ENCODE data around the gene GPR160.

DNA sequence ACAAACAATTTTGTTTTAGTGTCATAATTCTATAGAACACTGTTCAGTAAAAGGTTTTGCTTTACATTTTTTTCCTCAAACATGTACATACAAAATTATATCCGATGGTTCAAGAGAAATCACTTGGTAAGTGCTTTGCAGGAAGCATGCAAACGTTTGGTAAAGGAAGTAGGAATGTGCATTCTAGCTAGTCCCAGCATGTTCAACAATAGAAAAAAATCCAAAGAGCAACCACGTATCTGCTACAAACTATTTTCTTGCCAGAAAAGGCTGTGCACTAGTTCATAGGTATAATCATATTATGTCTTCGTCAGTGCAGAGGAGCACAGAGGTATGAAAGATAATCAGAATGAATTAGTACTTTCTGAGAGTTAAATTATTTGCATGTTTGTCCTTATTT is 58.0 kb downstream of the GPR160 start:
- TF ChIP-seq POLR2A (IDR thresholded peaks at IDR 0.05; ENCODE audit: borderline replicate concordance, extremely low read depth, insufficient read depth, insufficient read length), result no peak
- no peak for TF ChIP-seq SIN3A (IDR thresholded peaks at IDR 0.05; ENCODE audit: low read depth)
- TF ChIP-seq, protein P1, sequence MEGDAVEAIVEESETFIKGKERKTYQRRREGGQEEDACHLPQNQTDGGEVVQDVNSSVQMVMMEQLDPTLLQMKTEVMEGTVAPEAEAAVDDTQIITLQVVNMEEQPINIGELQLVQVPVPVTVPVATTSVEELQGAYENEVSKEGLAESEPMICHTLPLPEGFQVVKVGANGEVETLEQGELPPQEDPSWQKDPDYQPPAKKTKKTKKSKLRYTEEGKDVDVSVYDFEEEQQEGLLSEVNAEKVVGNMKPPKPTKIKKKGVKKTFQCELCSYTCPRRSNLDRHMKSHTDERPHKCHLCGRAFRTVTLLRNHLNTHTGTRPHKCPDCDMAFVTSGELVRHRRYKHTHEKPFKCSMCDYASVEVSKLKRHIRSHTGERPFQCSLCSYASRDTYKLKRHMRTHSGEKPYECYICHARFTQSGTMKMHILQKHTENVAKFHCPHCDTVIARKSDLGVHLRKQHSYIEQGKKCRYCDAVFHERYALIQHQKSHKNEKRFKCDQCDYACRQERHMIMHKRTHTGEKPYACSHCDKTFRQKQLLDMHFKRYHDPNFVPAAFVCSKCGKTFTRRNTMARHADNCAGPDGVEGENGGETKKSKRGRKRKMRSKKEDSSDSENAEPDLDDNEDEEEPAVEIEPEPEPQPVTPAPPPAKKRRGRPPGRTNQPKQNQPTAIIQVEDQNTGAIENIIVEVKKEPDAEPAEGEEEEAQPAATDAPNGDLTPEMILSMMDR (IDR thresholded peaks at IDR 0.05 in 2 of 3, conservative IDR thresholded peaks at IDR 0.05 in 1 of 3; ENCODE audit: borderline replicate concordance in 1 of 3, insufficient read depth in 1 of 3, low read depth in 2 of 3, low read length in 2 of 3), result no peak
